ENCODE measurements around the gene KRT13. TPM values are rescaled to one million over a fixed set of nuclear protein-coding genes. Genes with fewer than 3 reads are reported as not detected.

The KRT13 gene
- total RNA-seq, 4 donors from 2014 or later = not detected

DNA sequence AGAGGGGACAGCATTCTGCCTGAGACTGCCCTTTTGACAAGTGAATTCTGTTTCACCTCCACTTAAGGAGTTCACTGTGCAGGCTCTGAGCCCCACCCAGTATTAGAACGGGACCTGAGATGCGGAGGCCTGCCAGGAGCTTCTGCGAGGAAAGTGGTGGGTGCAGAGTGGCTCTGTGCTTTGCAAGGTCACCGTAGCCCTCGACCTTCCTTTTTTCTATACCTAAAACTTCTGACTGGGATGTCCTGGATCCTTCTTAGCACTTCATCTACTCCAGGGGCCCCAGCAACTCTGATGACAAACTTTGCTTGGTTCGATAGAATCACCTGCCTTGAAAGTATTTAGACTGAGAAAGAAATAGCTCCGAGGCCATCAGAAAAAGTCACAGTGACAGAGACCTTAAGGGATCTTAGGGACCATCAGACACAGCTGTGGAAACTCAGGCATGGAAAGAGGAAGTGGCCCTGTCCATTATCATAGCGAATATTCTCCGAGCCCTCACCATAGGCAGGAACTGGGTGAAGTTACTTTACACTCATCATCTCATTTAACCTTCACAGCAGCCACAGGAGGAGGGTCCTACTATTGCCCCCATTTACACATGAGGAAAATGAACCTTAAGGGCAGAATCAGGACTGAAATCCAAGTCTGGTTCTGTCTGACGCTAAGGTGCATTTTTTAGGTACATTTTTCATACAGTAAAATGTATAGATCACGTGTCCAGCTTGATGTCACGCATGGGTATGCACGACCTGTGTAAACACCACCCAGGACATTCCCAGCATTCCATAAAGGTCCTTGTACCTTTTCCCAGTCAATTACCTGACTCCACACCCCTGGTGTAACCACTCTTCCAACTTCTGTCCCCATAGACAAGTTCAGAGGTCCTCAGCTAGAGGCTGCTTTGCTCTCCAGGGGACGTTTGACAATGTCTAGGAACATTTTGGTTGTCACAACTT is 676 bp upstream of the KRT13 start:
- no peak for TF ChIP-seq CTCF (IDR thresholded peaks at IDR 0.05; ENCODE audit: low read depth)

DNA sequence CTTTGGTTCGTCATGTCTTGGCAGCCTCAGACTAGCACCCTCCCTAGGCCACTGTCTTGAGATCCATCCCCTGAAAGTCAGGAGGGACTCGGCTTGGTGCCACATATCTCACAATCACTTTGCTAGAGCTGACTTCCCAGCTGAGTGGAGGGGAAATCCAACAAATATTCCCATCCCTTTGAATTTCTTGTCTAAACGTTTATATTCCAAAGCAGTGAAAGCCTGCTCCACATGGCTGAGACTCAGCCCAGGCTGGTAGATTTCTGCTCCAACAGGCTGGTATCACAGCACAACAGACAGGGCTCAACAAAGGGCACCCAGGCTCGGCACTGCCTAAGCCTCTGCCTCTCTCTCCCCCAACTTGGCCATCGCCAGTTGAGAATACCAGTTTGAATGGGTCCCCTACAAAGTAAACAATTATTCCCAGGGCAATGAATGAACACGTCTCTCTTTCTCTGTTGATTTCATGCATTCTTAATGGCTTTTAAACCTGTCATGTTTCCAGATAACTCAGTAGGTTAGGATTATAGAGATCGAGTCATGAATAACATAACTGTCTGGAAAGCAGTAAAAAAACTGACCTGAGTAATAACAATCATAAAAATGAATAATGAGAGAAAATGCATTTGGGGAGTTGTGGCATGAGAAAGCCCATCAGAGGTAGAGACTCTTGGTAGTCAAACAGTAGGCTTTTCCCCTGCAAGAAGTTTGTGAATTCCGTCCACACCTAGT is 1.0 kb downstream of the KRT13 start:
- TF ChIP-seq CTCF (IDR thresholded peaks at IDR 0.05; ENCODE audit: low read depth) = no peak

GRCh38 chr17:41503202-41503601 is 2.2 kb downstream of the KRT13 start:
- no peak for TF ChIP-seq CTCF (IDR thresholded peaks at IDR 0.05; ENCODE audit: low read depth)

GRCh38 chr17:41500131-41500911 is 5.1 kb downstream of the KRT13 start:
- TF ChIP-seq CTCF (IDR thresholded peaks at IDR 0.05; ENCODE audit: low read depth) = no peak

GRCh38 chr17:41499714-41500113 is 5.7 kb downstream of the KRT13 start:
- TF ChIP-seq CTCF (IDR thresholded peaks at IDR 0.05; ENCODE audit: low read depth) = no peak

DNA sequence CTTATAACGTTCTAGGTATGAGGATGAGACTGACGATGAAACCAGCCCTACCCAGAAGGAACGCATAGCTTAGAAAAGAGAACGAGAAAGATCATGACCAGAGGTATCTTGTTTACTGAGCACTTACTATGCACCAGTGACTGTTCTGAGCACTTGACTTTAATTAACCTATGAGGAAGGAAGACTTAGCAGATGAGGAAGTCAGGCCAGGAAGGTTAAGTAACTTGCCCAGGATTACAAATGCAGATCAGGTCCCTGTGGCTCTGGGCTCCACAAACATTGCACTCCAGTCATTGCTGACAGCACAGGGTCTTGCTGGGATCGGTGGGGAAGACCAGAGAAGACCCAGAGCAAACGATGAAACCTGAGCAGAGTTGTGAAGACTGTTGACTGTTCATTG is 7.1 kb downstream of the KRT13 start:
- TF ChIP-seq CTCF (IDR thresholded peaks at IDR 0.05; ENCODE audit: low read depth) = no peak

All from subcutaneous adipose tissue (tissue), 4 donors.